Gastrocnemius medialis (tissue), 4 donors: ENCODE results near the gene ANGPTL8.

Experiments used
- CTCF ChIP-seq, 5 experiments: fragments of 450-650 bp in 3 of 5; fragments of 200-600 bp in 2 of 5; sonication (generic) in 2 of 5; IDR thresholded peaks in 4 of 5; conservative IDR thresholded peaks in 1 of 5; 1 replicate in 4 of 5; 2 replicates in 1 of 5; pipeline ENCODE4 v1.5.1; 2016 to 2019; ENCODE audit warnings: antibody characterized with exemption in 5 of 5, mild to moderate bottlenecking in 3 of 5, moderate library complexity in 3 of 5
- POLR2A ChIP-seq, 2 donors: fragments of 450-650 bp; IDR thresholded peaks; one replicate each; pipeline ENCODE4 v1.6.1; 2017; ENCODE audit warnings: antibody characterized with exemption in 2 of 2, mild to moderate bottlenecking in 2 of 2, moderate library complexity in 2 of 2

- TF ChIP-seq CTCF (IDR thresholded peaks at IDR 0.05 in 4 of 5, conservative IDR thresholded peaks at IDR 0.05 in 1 of 5) (no peak), POLR2A (IDR thresholded peaks at IDR 0.05) (no peak)
Measured at GRCh38 chr19:11209839-11210655, 29.4 kb upstream of the ANGPTL8 start.
